ENCODE data around the gene RPGRIP1.

RPGRIP1 gene

GRCh38 chr14:21313512-21313911 lies 33.6 kb downstream of the RPGRIP1 start:
- no peak overlapping the region for H3K4me3 ChIP-seq (replicated peaks; ENCODE audit: low read depth, low read length)

GRCh38 chr14:21317398-21317797 lies 37.5 kb downstream of the RPGRIP1 start:
- no peaks in the 10 kb centered on the region for H3K36me3 ChIP-seq (ENCODE audit: control insufficient read depth, insufficient read depth, low read length)
- TF ChIP-seq CTCF (IDR thresholded peaks at IDR 0.05; ENCODE audit: insufficient read depth, low read length, poor library complexity, severe bottlenecking), result no peak
- DNase-seq (ENCODE audit: extremely low read depth, insufficient read length), result peak; percentile 35
- no peaks in the 10 kb centered on the region for H3K27me3 ChIP-seq (replicated peaks; ENCODE audit: control insufficient read depth, insufficient read depth, low read length)
- no peak overlapping the region for H3K4me3 ChIP-seq (replicated peaks; ENCODE audit: low read depth, low read length)

More at GRCh38 chr14:21313512-21313911, 33.6 kb downstream of the RPGRIP1 start:
- Histone ChIP-seq H3K27me3 (replicated peaks; ENCODE audit: control insufficient read depth, insufficient read depth, low read length) (no peaks in the 10 kb centered on the region), H3K36me3 (ENCODE audit: control insufficient read depth, insufficient read depth, low read length) (no peaks in the 10 kb centered on the region)
- no peak for TF ChIP-seq CTCF (IDR thresholded peaks at IDR 0.05; ENCODE audit: insufficient read depth, low read length, poor library complexity, severe bottlenecking)
- DNase-seq (ENCODE audit: extremely low read depth, insufficient read length), result no peak

- no peak for DNase-seq (ENCODE audit: extremely low read depth, insufficient read length)
Observed at GRCh38 chr14:21320913-21321312, 41.0 kb downstream of the RPGRIP1 start.

GRCh38 chr14:21322716-21323115 lies 42.8 kb downstream of the RPGRIP1 start:
- DNase-seq (ENCODE audit: extremely low read depth, insufficient read length), result no peak
- no peak for TF ChIP-seq CTCF (IDR thresholded peaks at IDR 0.05; ENCODE audit: insufficient read depth, low read length, poor library complexity, severe bottlenecking)
- no peak overlapping the region for H3K4me3 ChIP-seq (replicated peaks; ENCODE audit: low read depth, low read length)

More at GRCh38 chr14:21320913-21321312, 41.0 kb downstream of the RPGRIP1 start:
- Histone ChIP-seq H3K27me3 (replicated peaks; ENCODE audit: control insufficient read depth, insufficient read depth, low read length) (no peaks in the 10 kb centered on the region), H3K4me3 (replicated peaks; ENCODE audit: low read depth, low read length) (no peak overlapping the region), H3K36me3 (ENCODE audit: control insufficient read depth, insufficient read depth, low read length) (no peaks in the 10 kb centered on the region)
- TF ChIP-seq CTCF (IDR thresholded peaks at IDR 0.05; ENCODE audit: insufficient read depth, low read length, poor library complexity, severe bottlenecking), result no peak

GRCh38 chr14:21326972-21327371 lies 47.1 kb downstream of the RPGRIP1 start:
- H3K4me3 ChIP-seq (replicated peaks; ENCODE audit: low read depth, low read length), result no peak overlapping the region
- no peak for TF ChIP-seq CTCF (IDR thresholded peaks at IDR 0.05; ENCODE audit: insufficient read depth, low read length, poor library complexity, severe bottlenecking)
- no peak for DNase-seq (ENCODE audit: extremely low read depth, insufficient read length)
- H3K27me3 ChIP-seq (replicated peaks; ENCODE audit: control insufficient read depth, insufficient read depth, low read length), result no peaks in the 10 kb centered on the region
- H3K36me3 ChIP-seq (ENCODE audit: control insufficient read depth, insufficient read depth, low read length), result no peaks in the 10 kb centered on the region

More at GRCh38 chr14:21322716-21323115, 42.8 kb downstream of the RPGRIP1 start:
- H3K27me3 ChIP-seq (replicated peaks; ENCODE audit: control insufficient read depth, insufficient read depth, low read length), result no peaks in the 10 kb centered on the region
- no peaks in the 10 kb centered on the region for H3K36me3 ChIP-seq (ENCODE audit: control insufficient read depth, insufficient read depth, low read length)

All from GM06990 (cell line).